ENCODE data around the gene CZIB.

CZIB gene

DNA sequence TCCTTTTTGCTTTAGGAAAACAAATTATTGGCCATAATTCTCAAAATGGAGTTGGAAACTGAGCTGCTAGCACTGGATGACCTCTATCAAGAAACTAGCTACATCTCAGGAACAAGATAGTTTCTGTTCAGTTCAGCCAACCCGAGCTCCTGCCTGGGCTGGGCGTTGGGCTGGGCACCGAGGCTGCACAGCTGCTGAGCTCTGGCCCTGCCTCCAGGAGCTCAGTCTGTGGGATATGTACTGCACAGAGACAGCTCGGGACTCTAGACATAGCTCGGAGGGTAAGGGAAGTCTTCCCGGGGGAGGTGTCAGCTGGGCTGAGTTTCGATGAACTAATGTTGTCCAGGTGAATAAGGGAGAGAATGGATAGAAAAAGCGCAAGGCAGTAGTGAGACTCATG lies 53.5 kb downstream of the CZIB start:
- no peaks in the 10 kb centered on the region for H3K9me3 ChIP-seq
- H3K4me1 ChIP-seq, result peaks cover 0 to 3% (median under 1%) of the 10 kb centered on the region in 4 donors
- no peak overlapping the region for H3K27ac ChIP-seq
- no peak for DNase-seq
- TF ChIP-seq CTCF (IDR thresholded peaks at IDR 0.05), result no peak
- intact Hi-C loops (cut with DNase I; ENCODE audit: low total_unique reads), result no loop called here
- no peak overlapping the region for H3K4me3 ChIP-seq
- H3K27me3 ChIP-seq, result no peaks in the 10 kb centered on the region
- no peaks in the 10 kb centered on the region for H3K36me3 ChIP-seq

DNA sequence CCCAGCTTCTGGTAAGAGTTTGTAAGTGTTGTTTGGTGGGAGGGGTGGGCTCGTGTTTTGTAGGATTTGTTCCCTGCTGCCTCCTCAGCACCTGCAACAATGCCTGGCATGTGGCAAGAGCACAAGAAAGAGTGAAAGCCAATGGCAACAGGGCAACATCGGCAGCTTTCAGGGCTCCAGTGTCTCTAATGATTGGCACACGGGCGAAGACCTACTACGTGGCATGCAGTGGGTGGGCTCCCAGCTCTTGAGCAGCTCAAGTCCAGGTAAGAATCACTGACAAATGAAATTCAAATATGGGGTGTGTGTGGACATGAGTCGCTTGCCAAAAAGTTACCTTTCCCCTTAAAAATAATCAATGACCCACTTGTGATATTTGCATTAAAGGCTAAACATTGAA lies 54.1 kb downstream of the CZIB start:
- Histone ChIP-seq H3K27me3 (no peaks in the 10 kb centered on the region), H3K9me3 (no peaks in the 10 kb centered on the region), H3K4me3 (no peak overlapping the region), H3K27ac (no peak overlapping the region), H3K36me3 (no peaks in the 10 kb centered on the region), H3K4me1 (no peaks in the 10 kb centered on the region)
- no peak for DNase-seq
- intact Hi-C loops (cut with DNase I; ENCODE audit: low total_unique reads), result no loop called here
- no peak for TF ChIP-seq CTCF (IDR thresholded peaks at IDR 0.05)

DNA sequence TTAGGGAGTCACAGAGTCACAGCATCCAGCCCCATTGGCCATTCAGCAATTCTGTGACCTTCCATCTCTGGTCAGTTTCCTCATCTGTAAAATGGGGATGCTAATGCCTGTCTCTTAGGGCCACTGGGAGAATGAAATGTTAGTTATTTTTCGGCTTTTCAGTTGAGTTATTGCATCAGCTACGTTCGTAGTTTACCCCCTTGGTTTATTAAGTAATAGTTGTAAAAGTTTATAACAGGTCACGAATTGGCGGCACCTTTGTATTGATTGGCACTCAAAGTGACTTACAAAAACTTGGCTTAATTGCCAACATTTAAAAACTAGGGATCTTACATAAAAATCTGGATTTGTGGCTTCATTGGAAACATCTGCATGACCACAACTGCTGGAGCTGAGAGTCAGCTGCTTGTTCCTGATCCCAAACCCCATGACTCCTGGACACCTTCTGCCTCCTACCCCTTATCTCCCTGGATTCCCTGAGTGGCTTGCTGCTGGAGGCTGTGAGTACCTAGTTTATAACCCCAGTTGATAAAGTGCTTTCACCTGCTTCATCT lies 54.9 kb downstream of the CZIB start:
- no peak for TF ChIP-seq CTCF (IDR thresholded peaks at IDR 0.05)
- intact Hi-C loops (cut with DNase I; ENCODE audit: low total_unique reads), result no loop called here
- Histone ChIP-seq H3K27me3 (no peaks in the 10 kb centered on the region), H3K4me3 (no peak overlapping the region), H3K9me3 (no peaks in the 10 kb centered on the region), H3K27ac (no peak overlapping the region), H3K4me1 (no peaks in the 10 kb centered on the region), H3K36me3 (no peaks in the 10 kb centered on the region)
- peak in 1 of 2 donors; percentile 41 for DNase-seq
